PC-3 (cell line): Measurements from ENCODE around the gene RABGAP1L. TPM values are rescaled to one million over a fixed set of nuclear protein-coding genes. Genes with fewer than 3 reads are reported as not detected.
"Not testable (repeated sequence)": the region's sequence is repeated elsewhere in the genome, so short reads cannot be mapped to it uniquely, and the experiment has no call there.

Experiments used
- ATAC-seq: fragments of 200-7000 bp; cut with Tn5 transposase; 2 replicates; pipeline ENCODE4 v1.9.1; 2020; ENCODE audit warnings: mild to moderate bottlenecking, moderate library complexity
- BruUV-seq: library from RNA; stranded (reverse); fragments of 400-500 nt; replicated peaks from 2 replicates; lab custom pipeline; 2021; lab: Mats Ljungman, UMichigan
- CTCF ChIA-PET: fragments of 300-600 bp; sonication (Branson Sonifier 250); formaldehyde crosslinking; loops from one replicate; lab custom pipeline; 2022; ENCODE audit warnings: antibody characterized with exemption; lab: Charles Lee
- POLR2A ChIA-PET: fragments of 300-600 bp; sonication (Branson Sonifier 250); formaldehyde crosslinking; loops from one replicate; lab custom pipeline; 2022; ENCODE audit warnings: antibody characterized with exemption; ENCODE audit not compliant: unreplicated experiment; lab: Charles Lee
- DNase-seq: peaks from one replicate; pipeline ENCODE4 v3.0.0-alpha.2; 2015
- H2AFZ ChIP-seq: fragments of 300-600 bp; sonication (generic); 2 replicates; pipeline ENCODE4 v1.6.0; 2016; ENCODE audit warnings: antibody characterized with exemption, low read length
- H3F3A ChIP-seq: fragments of 300-600 bp; sonication (generic); one replicate; pipeline ENCODE4 v1.6.0; 2017; ENCODE audit warnings: antibody characterized with exemption, low read length, control low read depth, mild to moderate bottlenecking; ENCODE audit not compliant: unreplicated experiment
- H3K27ac ChIP-seq: fragments of 300-600 bp; sonication (generic); 2 replicates; pipeline ENCODE4 v1.5.1; 2016; ENCODE audit warnings: mild to moderate bottlenecking, low read length
- H3K27me3 ChIP-seq: fragments of 300-600 bp; sonication (generic); 2 replicates; pipeline ENCODE4 v1.6.1; 2016; ENCODE audit warnings: low read length, mixed read lengths
- H3K36me3 ChIP-seq: fragments of 300-600 bp; sonication (generic); 2 replicates; pipeline ENCODE4 v1.6.1; 2016; ENCODE audit warnings: low read depth, mixed run types, low read length, mixed read lengths
- H3K4me1 ChIP-seq: fragments of 300-600 bp; sonication (generic); 2 replicates; pipeline ENCODE4 v1.5.1; 2016; ENCODE audit warnings: low read length; ENCODE audit not compliant: insufficient read depth
- H3K4me2 ChIP-seq: fragments of 300-600 bp; sonication (generic); 2 replicates; pipeline ENCODE4 v1.6.0; 2016; ENCODE audit warnings: low read length
- H3K4me3 ChIP-seq: fragments of 300-600 bp; sonication (generic); 2 replicates; pipeline ENCODE4 v1.5.1; 2016; ENCODE audit warnings: mild to moderate bottlenecking, low read length, mixed read lengths
- H3K79me2 ChIP-seq: fragments of 300-600 bp; sonication (generic); 2 replicates; pipeline ENCODE4 v1.6.1; 2017; ENCODE audit warnings: low read length, mixed read lengths
- H3K9ac ChIP-seq: fragments of 300-600 bp; sonication (generic); 2 replicates; pipeline ENCODE4 v1.6.0; 2016; ENCODE audit warnings: mild to moderate bottlenecking, low read length
- H3K9me2 ChIP-seq: fragments of 300-600 bp; sonication (generic); replicated peaks from 2 replicates; pipeline ENCODE4 v1.6.1; 2016; ENCODE audit warnings: mixed run types, low read length, mixed read lengths
- H3K9me3 ChIP-seq: fragments of 300-600 bp; sonication (generic); 2 replicates; pipeline ENCODE4 v1.6.1; 2016; ENCODE audit warnings: low read length, mixed read lengths
- H4K20me1 ChIP-seq: fragments of 300-600 bp; sonication (generic); 2 replicates; pipeline ENCODE4 v1.6.1; 2016; ENCODE audit warnings: low read length, mixed read lengths
- EZH2 ChIP-seq: fragments of 300-600 bp; sonication (generic); IDR thresholded peaks from one replicate; pipeline ENCODE4 v1.6.1; 2017; ENCODE audit warnings: antibody characterized with exemption, mild to moderate bottlenecking, low read length; ENCODE audit not compliant: unreplicated experiment
- EZH2phosphoT487 ChIP-seq: fragments of 300-600 bp; sonication (generic); IDR thresholded peaks from 2 replicates; pipeline ENCODE4 v1.6.1; 2018; ENCODE audit warnings: mild to moderate bottlenecking, antibody characterized with exemption, low read length, borderline replicate concordance
- intact Hi-C: fragments of 100-400 bp; cut with micrococcal nuclease; formaldehyde crosslinking; loops from 2 replicates; pipeline ENCODE4 v1.9.0; 2023
- total RNA-seq: library from RNA; depleted of rRNA; stranded (reverse); fragments of >200 nt; gene quantifications from 2 replicates; pipeline ENCODE4 v1.2.3, GENCODE V29; 2014
- TF ChIP-seq, protein P1 (sequence below): fragments of 300-600 bp; sonication (generic); conservative IDR thresholded peaks from 2 replicates; pipeline ENCODE4 v1.5.1; 2017; ENCODE audit warnings: antibody characterized with exemption, low read depth, mild to moderate bottlenecking, low read length

The RABGAP1L gene
- total RNA-seq, 1 experiment from 2014 or later = 24.4 TPM

DNA sequence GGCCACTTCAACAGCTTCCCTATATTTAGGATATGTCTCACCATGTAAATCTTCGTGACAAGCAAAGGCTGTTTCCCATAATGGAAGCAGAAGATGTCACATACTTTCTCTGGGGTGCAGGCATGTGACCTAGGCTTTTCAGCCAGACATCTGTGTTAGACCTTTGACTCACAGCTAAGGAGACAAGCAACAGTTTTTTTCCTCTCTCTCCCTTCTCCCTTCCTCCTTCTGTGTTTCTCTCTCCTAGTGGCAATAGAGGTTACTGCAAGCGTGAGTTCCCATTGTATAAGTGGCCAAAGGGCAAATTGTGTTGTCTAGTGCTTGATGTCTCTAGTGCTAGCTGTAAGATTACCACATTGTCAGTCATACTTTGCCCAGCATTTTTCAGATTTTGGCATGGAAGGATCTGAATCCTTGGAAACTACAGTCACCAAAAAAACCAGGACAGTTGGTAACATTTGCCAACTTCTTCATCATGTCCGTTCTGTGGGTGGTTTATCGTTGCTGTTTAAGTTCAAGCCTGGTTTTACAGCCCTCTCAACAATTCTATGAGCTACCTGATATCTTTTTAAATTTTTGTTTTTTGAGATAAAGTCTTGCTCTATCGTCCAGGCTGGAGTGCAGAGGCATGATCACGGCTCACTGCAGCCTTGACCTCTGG lies 44.4 kb upstream of the RABGAP1L start:
- Histone ChIP-seq H3K79me2 (no peaks in the 10 kb centered on the region), H3K4me1 (no peaks in the 10 kb centered on the region), H3K4me3 (no peak overlapping the region), H3K36me3 (no peaks in the 10 kb centered on the region), H3F3A (no peaks in the 10 kb centered on the region), H3K9me2 (no peaks in the 10 kb centered on the region), H2AFZ (no peak overlapping the region), H3K27ac (no peak overlapping the region), H3K9me3 (no peaks in the 10 kb centered on the region), H3K27me3 (no peaks in the 10 kb centered on the region), H3K4me2 (no peak overlapping the region), H4K20me1 (no peaks in the 10 kb centered on the region), H3K9ac (no peak overlapping the region)
- DNase-seq (peak; percentile 68), ATAC-seq (peak; percentile 81)
- POLR2A ChIA-PET = no interaction called here
- intact Hi-C loops = no loop called here
- TF ChIP-seq EZH2 (no peak), EZH2phosphoT487 (no peak)
- TF ChIP-seq, protein P1, sequence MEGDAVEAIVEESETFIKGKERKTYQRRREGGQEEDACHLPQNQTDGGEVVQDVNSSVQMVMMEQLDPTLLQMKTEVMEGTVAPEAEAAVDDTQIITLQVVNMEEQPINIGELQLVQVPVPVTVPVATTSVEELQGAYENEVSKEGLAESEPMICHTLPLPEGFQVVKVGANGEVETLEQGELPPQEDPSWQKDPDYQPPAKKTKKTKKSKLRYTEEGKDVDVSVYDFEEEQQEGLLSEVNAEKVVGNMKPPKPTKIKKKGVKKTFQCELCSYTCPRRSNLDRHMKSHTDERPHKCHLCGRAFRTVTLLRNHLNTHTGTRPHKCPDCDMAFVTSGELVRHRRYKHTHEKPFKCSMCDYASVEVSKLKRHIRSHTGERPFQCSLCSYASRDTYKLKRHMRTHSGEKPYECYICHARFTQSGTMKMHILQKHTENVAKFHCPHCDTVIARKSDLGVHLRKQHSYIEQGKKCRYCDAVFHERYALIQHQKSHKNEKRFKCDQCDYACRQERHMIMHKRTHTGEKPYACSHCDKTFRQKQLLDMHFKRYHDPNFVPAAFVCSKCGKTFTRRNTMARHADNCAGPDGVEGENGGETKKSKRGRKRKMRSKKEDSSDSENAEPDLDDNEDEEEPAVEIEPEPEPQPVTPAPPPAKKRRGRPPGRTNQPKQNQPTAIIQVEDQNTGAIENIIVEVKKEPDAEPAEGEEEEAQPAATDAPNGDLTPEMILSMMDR = peak; percentile 65
- CTCF ChIA-PET = no interaction called here
- no TSS peak for BruUV-seq

DNA sequence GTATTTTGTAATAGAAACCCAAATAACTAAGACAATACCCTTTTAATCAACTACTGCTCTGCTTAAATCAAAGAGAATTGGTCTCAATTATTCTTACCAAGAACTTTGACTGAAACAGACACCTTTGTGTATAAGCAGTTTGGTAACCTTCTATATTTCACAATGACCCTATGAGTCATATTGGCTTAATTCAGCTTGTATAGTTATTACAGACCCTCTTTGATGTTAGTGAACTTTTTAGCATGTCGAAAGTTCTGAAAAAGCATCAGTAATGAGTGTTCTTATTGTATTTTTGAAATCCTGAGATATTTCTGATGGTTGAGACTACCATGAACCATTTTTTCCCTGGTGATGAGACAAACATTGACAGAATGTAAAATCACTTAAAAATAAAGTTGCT lies 43.3 kb upstream of the RABGAP1L start:
- Histone ChIP-seq H3K9ac (no peak overlapping the region), H2AFZ (no peak overlapping the region), H3K79me2 (no peaks in the 10 kb centered on the region), H3F3A (no peaks in the 10 kb centered on the region), H3K4me1 (no peaks in the 10 kb centered on the region), H3K9me3 (no peaks in the 10 kb centered on the region), H3K27me3 (no peaks in the 10 kb centered on the region), H3K9me2 (no peaks in the 10 kb centered on the region), H3K36me3 (no peaks in the 10 kb centered on the region), H4K20me1 (no peaks in the 10 kb centered on the region), H3K4me2 (no peak overlapping the region), H3K27ac (no peak overlapping the region), H3K4me3 (no peak overlapping the region)
- BruUV-seq = no TSS peak
- TF ChIP-seq, protein P1 = no peak
- TF ChIP-seq EZH2phosphoT487 = no peak
- intact Hi-C loops = no loop called here
- POLR2A ChIA-PET = no interaction called here
- no peak for ATAC-seq
- CTCF ChIA-PET = no interaction called here
- DNase-seq = peak; percentile 8

DNA sequence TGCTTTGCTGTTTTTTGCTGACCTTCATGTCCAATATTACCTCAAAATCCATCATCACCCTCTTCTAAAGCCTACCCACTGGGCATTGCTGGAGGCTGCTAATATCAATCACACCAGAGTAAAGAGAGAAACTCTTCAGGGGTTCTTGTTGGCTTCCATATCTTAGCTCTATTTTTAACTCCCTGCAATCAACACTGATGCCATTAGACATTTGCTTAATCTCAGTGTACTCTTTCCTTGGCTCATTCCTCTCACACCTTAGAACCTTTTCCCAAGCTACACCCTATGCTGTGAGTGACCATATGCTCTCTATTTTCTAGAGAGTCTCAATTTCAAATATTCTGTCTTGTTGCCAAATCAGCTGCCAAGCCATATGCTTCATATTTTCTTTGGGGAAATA lies 40.6 kb upstream of the RABGAP1L start:
- no TSS peak for BruUV-seq
- Histone ChIP-seq H3K27me3 (no peaks in the 10 kb centered on the region), H3K36me3 (no peaks in the 10 kb centered on the region), H3K4me3 (no peak overlapping the region), H3K4me2 (no peak overlapping the region), H3K9ac (no peak overlapping the region), H3K4me1 (no peaks in the 10 kb centered on the region), H3K9me3 (no peaks in the 10 kb centered on the region), H2AFZ (no peak overlapping the region), H3K79me2 (no peaks in the 10 kb centered on the region), H3K27ac (no peak overlapping the region), H3K9me2 (no peaks in the 10 kb centered on the region), H4K20me1 (no peaks in the 10 kb centered on the region), H3F3A (no peaks in the 10 kb centered on the region)
- ChIA-PET POLR2A (no interaction called here), CTCF (no interaction called here)
- intact Hi-C loops = no loop called here
- no peak for TF ChIP-seq EZH2
- no peak for TF ChIP-seq EZH2phosphoT487
- TF ChIP-seq, protein P1 = no peak
- ATAC-seq = peak; percentile 37
- no peak for DNase-seq

DNA sequence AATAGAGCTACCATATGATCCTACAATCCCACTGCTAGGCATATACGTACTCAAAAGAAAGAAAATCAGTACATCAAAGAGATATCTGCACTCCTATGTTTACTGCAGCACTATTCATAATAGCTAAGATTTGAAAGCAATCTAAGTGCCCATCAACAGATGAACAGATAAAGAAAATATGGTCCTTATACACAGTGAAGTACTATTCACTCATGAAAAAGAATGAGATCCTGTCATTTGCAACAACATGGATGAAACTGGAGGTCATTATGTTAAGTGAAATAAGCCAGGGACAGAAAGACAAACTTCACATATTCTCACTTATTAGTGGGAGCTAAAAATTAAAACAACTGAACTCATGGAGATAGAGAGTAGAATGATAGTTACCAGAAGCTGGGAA lies 37.0 kb upstream of the RABGAP1L start:
- H3K27me3 ChIP-seq, H3K27ac ChIP-seq, H3K4me2 ChIP-seq, H3F3A ChIP-seq, H4K20me1 ChIP-seq, CTCF ChIA-PET, H2AFZ ChIP-seq, intact Hi-C loops, H3K4me3 ChIP-seq, H3K36me3 ChIP-seq, H3K9me2 ChIP-seq, H3K4me1 ChIP-seq, H3K9me3 ChIP-seq, H3K79me2 ChIP-seq, DNase-seq, ATAC-seq, POLR2A ChIA-PET, H3K9ac ChIP-seq, BruUV-seq: not testable (repeated sequence)
